Activated CD4-positive, alpha-beta memory T cell treated with anti-CD3 and anti-CD28 coated beads, Interleukin-2, amount 10 ng/mL, durations not matched to agents 7 days and 5 days (primary cell): ENCODE results near the gene MUC5B. TPM values are rescaled to one million over a fixed set of nuclear protein-coding genes. Genes with fewer than 3 reads are reported as not detected.

ENCODE experiments used
- CTCF ChIA-PET: fragments of 350-600 bp; sonication (Branson Sonifier 250); formaldehyde crosslinking; loops from one replicate; lab custom pipeline; 2021; ENCODE audit warnings: antibody characterized with exemption, inconsistent platforms; lab: Charles Lee
- POLR2A ChIA-PET: fragments of 350-600 bp; sonication (Branson Sonifier 250); formaldehyde crosslinking; loops from one replicate; lab custom pipeline; 2021; ENCODE audit warnings: antibody characterized with exemption; lab: Charles Lee
- DNase-seq: peaks from one replicate; pipeline ENCODE4 v3.0.0-alpha.2; 2020
- H3K27ac Mint-ChIP-seq: one replicate; pipeline ENCODE4 v1.8.0; 2021; ENCODE audit warnings: mild to moderate bottlenecking, mixed read lengths
- H3K27me3 Mint-ChIP-seq: one replicate; pipeline ENCODE4 v1.8.0; 2021; ENCODE audit warnings: mixed read lengths
- H3K36me3 Mint-ChIP-seq: one replicate; pipeline ENCODE4 v1.8.0; 2021; ENCODE audit warnings: low read depth, mixed read lengths
- H3K4me1 Mint-ChIP-seq: one replicate; pipeline ENCODE4 v1.8.0; 2021; ENCODE audit warnings: mixed read lengths
- H3K4me3 Mint-ChIP-seq: one replicate; pipeline ENCODE4 v1.8.0; 2021; ENCODE audit warnings: mild to moderate bottlenecking, mixed read lengths
- H3K9me3 Mint-ChIP-seq: one replicate; pipeline ENCODE4 v1.8.0; 2021; ENCODE audit warnings: mixed read lengths
- total RNA-seq, 2 experiments: library from RNA; stranded (reverse); gene quantifications; one replicate each; pipeline ENCODE4 v1.2.3, GENCODE V29; 2021

MUC5B gene
- total RNA-seq, 2 experiments from 2014 or later = not detected

GRCh38 chr11:1224491-1225385 is 1.9 kb downstream of the MUC5B start:
- H3K36me3 Mint-ChIP-seq = no peaks in the 10 kb centered on the region
- H3K27me3 Mint-ChIP-seq = no peaks in the 10 kb centered on the region
- ChIA-PET CTCF (no interaction called here), POLR2A (no interaction called here)
- H3K27ac Mint-ChIP-seq = no peak overlapping the region
- H3K4me3 Mint-ChIP-seq = no peak overlapping the region
- no peaks in the 10 kb centered on the region for H3K4me1 Mint-ChIP-seq
- no peak for DNase-seq
- no peaks in the 10 kb centered on the region for H3K9me3 Mint-ChIP-seq

GRCh38 chr11:1225386-1226225 is 2.7 kb downstream of the MUC5B start:
- H3K27ac Mint-ChIP-seq = no peak overlapping the region
- no peaks in the 10 kb centered on the region for H3K9me3 Mint-ChIP-seq
- POLR2A ChIA-PET = no interaction called here
- H3K4me3 Mint-ChIP-seq = no peak overlapping the region
- no peaks in the 10 kb centered on the region for H3K27me3 Mint-ChIP-seq
- DNase-seq = no peak
- H3K4me1 Mint-ChIP-seq = no peaks in the 10 kb centered on the region
- CTCF ChIA-PET = no interaction called here
- no peaks in the 10 kb centered on the region for H3K36me3 Mint-ChIP-seq

GRCh38 chr11:1226226-1226985 is 3.5 kb downstream of the MUC5B start:
- H3K4me1 Mint-ChIP-seq = no peaks in the 10 kb centered on the region
- H3K27me3 Mint-ChIP-seq = no peaks in the 10 kb centered on the region
- H3K9me3 Mint-ChIP-seq = no peaks in the 10 kb centered on the region
- CTCF ChIA-PET = no interaction called here
- no peaks in the 10 kb centered on the region for H3K36me3 Mint-ChIP-seq
- POLR2A ChIA-PET = no interaction called here
- H3K27ac Mint-ChIP-seq = no peak overlapping the region
- no peak overlapping the region for H3K4me3 Mint-ChIP-seq
- no peak for DNase-seq

- POLR2A ChIA-PET = no interaction called here
- Mint-ChIP-seq H3K4me1 (no peaks in the 10 kb centered on the region), H3K27ac (no peak overlapping the region), H3K9me3 (no peaks in the 10 kb centered on the region), H3K27me3 (no peaks in the 10 kb centered on the region), H3K36me3 (no peaks in the 10 kb centered on the region), H3K4me3 (no peak overlapping the region)
- DNase-seq = no peak
- CTCF ChIA-PET = no interaction called here
These were observed 4.2 kb downstream of the MUC5B start for GRCh38 chr11:1226986-1227550.

- H3K9me3 Mint-ChIP-seq = no peaks in the 10 kb centered on the region
- H3K27ac Mint-ChIP-seq = no peak overlapping the region
- no peak overlapping the region for H3K4me3 Mint-ChIP-seq
- no peak for DNase-seq
- CTCF ChIA-PET = interaction anchor here (0.5 kb wide), 1 partner anchor 82 kb away, joined by 3 read pairs; no protein-coding TSS in a partner anchor
- no peaks in the 10 kb centered on the region for H3K27me3 Mint-ChIP-seq
- POLR2A ChIA-PET = no interaction called here
- no peaks in the 10 kb centered on the region for H3K36me3 Mint-ChIP-seq
- no peaks in the 10 kb centered on the region for H3K4me1 Mint-ChIP-seq
These were observed 4.8 kb downstream of the MUC5B start for GRCh38 chr11:1227551-1228100.

- Mint-ChIP-seq H3K4me1 (no peaks in the 10 kb centered on the region), H3K4me3 (no peak overlapping the region), H3K9me3 (no peaks in the 10 kb centered on the region), H3K36me3 (no peaks in the 10 kb centered on the region), H3K27me3 (no peaks in the 10 kb centered on the region), H3K27ac (no peak overlapping the region)
- ChIA-PET POLR2A (no interaction called here), CTCF (interaction anchor here (0.5 kb wide), 1 partner anchor 83 kb away, joined by 3 read pairs; no protein-coding TSS in a partner anchor)
- DNase-seq = no peak
These were observed 5.4 kb downstream of the MUC5B start for GRCh38 chr11:1228101-1228821.

- no peak overlapping the region for H3K4me3 Mint-ChIP-seq
- H3K27ac Mint-ChIP-seq = no peak overlapping the region
- no peaks in the 10 kb centered on the region for H3K4me1 Mint-ChIP-seq
- H3K36me3 Mint-ChIP-seq = no peaks in the 10 kb centered on the region
- ChIA-PET CTCF (no interaction called here), POLR2A (no interaction called here)
- H3K9me3 Mint-ChIP-seq = no peaks in the 10 kb centered on the region
- DNase-seq = no peak
- no peaks in the 10 kb centered on the region for H3K27me3 Mint-ChIP-seq
These were observed 6.1 kb downstream of the MUC5B start for GRCh38 chr11:1228921-1229451.

GRCh38 chr11:1229471-1230120 is 6.7 kb downstream of the MUC5B start:
- no peaks in the 10 kb centered on the region for H3K27me3 Mint-ChIP-seq
- no peaks in the 10 kb centered on the region for H3K4me1 Mint-ChIP-seq
- no peaks in the 10 kb centered on the region for H3K36me3 Mint-ChIP-seq
- H3K4me3 Mint-ChIP-seq = no peak overlapping the region
- no peak overlapping the region for H3K27ac Mint-ChIP-seq
- POLR2A ChIA-PET = no interaction called here
- DNase-seq = no peak
- CTCF ChIA-PET = no interaction called here
- H3K9me3 Mint-ChIP-seq = no peaks in the 10 kb centered on the region

- no peaks in the 10 kb centered on the region for H3K9me3 Mint-ChIP-seq
- DNase-seq = no peak
- no peaks in the 10 kb centered on the region for H3K36me3 Mint-ChIP-seq
- POLR2A ChIA-PET = no interaction called here
- no peaks in the 10 kb centered on the region for H3K4me1 Mint-ChIP-seq
- CTCF ChIA-PET = no interaction called here
- no peaks in the 10 kb centered on the region for H3K27me3 Mint-ChIP-seq
- no peak overlapping the region for H3K4me3 Mint-ChIP-seq
- H3K27ac Mint-ChIP-seq = no peak overlapping the region
These were observed 7.2 kb downstream of the MUC5B start for GRCh38 chr11:1230121-1230455.

- Mint-ChIP-seq H3K9me3 (no peaks in the 10 kb centered on the region), H3K4me1 (no peaks in the 10 kb centered on the region), H3K36me3 (no peaks in the 10 kb centered on the region), H3K27ac (no peak overlapping the region), H3K4me3 (no peak overlapping the region), H3K27me3 (no peaks in the 10 kb centered on the region)
- no peak for DNase-seq
- POLR2A ChIA-PET = no interaction called here
- CTCF ChIA-PET = no interaction called here
These were observed 7.9 kb downstream of the MUC5B start for GRCh38 chr11:1230456-1231395.
